Uterus (tissue), 4 donors: Measurements from ENCODE around the gene IL25. TPM values are rescaled to one million over a fixed set of nuclear protein-coding genes. Genes with fewer than 3 reads are reported as not detected.
A peak's percentile ranks its signal among the peaks of the same experiment; 100 is the strongest.

Source experiments
- DNase-seq, 2 donors: peaks; one replicate each; pipeline ENCODE4 v3.0.0-alpha.2; 2019 to 2020
- H3K27ac ChIP-seq, 2 donors: fragments of 200-600 bp; sonication (generic); 1 replicate in 1 of 2; 2 replicates in 1 of 2; pipeline ENCODE4 v1.5.1; 2016 to 2018
- H3K27me3 ChIP-seq, 2 donors: fragments of 200-600 bp; sonication (generic); one replicate each; pipeline ENCODE4 v1.5.1; 2018 to 2019; ENCODE audit warnings: control low read depth in 1 of 2
- H3K36me3 ChIP-seq, 2 donors: fragments of 200-600 bp; sonication (generic); one replicate each; pipeline ENCODE4 v1.5.1; 2019; ENCODE audit warnings: control low read depth in 1 of 2
- H3K4me1 ChIP-seq, 2 donors: fragments of 200-600 bp; sonication (generic); one replicate each; pipeline ENCODE4 v1.5.1; 2018 to 2019; ENCODE audit warnings: control low read depth in 1 of 2
- H3K4me3 ChIP-seq, 2 donors: fragments of 200-600 bp; sonication (generic); 1 replicate in 1 of 2; 2 replicates in 1 of 2; pipeline ENCODE4 v1.5.1; 2018 to 2019; ENCODE audit warnings: mild to moderate bottlenecking in 1 of 2
- H3K9me3 ChIP-seq, 2 donors: fragments of 200-600 bp; sonication (generic); one replicate each; pipeline ENCODE4 v1.5.1; 2019; ENCODE audit warnings: control low read depth in 1 of 2
- POLR2A ChIP-seq, 2 donors: fragments of 450-650 bp; IDR thresholded peaks; one replicate each; pipeline ENCODE4 v1.6.1; 2016; ENCODE audit warnings: antibody characterized with exemption in 2 of 2, mild to moderate bottlenecking in 1 of 2, moderate library complexity in 1 of 2
- intact Hi-C: fragments of 100-400 bp; cut with DNase I; formaldehyde crosslinking; loops from one replicate; pipeline ENCODE4 v1.15.1; 2023; ENCODE audit warnings: low total_unique reads
- total RNA-seq, 4 donors: library from RNA; depleted of rRNA in 3 of 4; stranded (reverse); fragments of >200 nt in 3 of 4; gene quantifications; one replicate each; pipeline versions ENCODE4 v1.1.0 to v1.2.4, GENCODE V29; 2014 to 2023
- TF ChIP-seq, protein P1 (sequence below), 4 experiments: fragments of 200-600 bp in 2 of 4; fragments of 450-650 bp in 2 of 4; sonication (generic) in 2 of 4; IDR thresholded peaks; one replicate each; pipeline ENCODE4 v1.5.1; 2016 to 2019; ENCODE audit warnings: antibody characterized with exemption in 4 of 4, mild to moderate bottlenecking in 2 of 4, moderate library complexity in 1 of 4
- donor health status: DM: yes; HTN: yes; CAD: no.

IL25 gene
- total RNA-seq, 4 donors from 2014 or later, result not detected

DNA sequence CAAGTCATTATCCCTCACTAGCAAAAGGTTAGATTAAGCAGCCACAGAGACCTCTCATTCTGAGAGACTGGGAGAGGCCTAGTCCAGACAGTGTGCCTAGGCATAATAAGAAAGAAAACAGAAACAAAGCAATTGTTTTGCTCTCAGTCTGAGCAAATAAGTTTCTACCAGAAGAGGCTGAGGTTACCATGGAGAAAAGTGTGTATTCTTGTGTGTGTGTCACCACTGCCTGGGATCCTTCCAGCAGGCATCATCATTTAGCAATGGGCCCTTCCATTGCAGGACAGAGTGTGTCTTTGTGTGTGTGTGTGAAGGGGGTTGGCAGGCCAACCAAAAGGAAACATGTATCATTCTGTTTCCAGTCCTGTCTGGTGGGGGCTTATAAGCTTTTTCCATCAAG lies 11.3 kb upstream of the IL25 start:
- DNase-seq, result no peak
- intact Hi-C loops, result no loop called here
- Histone ChIP-seq H3K4me3 (no peak overlapping the region), H3K27ac (peak overlapping the region in 1 of 2 donors; percentile 21), H3K4me1 (peaks cover 0 to 7% of the 10 kb centered on the region in 2 donors), H3K9me3 (no peaks in the 10 kb centered on the region), H3K27me3 (no peaks in the 10 kb centered on the region), H3K36me3 (no peaks in the 10 kb centered on the region)
- no peak for TF ChIP-seq POLR2A (IDR thresholded peaks at IDR 0.05)
- TF ChIP-seq, protein P1, sequence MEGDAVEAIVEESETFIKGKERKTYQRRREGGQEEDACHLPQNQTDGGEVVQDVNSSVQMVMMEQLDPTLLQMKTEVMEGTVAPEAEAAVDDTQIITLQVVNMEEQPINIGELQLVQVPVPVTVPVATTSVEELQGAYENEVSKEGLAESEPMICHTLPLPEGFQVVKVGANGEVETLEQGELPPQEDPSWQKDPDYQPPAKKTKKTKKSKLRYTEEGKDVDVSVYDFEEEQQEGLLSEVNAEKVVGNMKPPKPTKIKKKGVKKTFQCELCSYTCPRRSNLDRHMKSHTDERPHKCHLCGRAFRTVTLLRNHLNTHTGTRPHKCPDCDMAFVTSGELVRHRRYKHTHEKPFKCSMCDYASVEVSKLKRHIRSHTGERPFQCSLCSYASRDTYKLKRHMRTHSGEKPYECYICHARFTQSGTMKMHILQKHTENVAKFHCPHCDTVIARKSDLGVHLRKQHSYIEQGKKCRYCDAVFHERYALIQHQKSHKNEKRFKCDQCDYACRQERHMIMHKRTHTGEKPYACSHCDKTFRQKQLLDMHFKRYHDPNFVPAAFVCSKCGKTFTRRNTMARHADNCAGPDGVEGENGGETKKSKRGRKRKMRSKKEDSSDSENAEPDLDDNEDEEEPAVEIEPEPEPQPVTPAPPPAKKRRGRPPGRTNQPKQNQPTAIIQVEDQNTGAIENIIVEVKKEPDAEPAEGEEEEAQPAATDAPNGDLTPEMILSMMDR (IDR thresholded peaks at IDR 0.05), result no peak

DNA sequence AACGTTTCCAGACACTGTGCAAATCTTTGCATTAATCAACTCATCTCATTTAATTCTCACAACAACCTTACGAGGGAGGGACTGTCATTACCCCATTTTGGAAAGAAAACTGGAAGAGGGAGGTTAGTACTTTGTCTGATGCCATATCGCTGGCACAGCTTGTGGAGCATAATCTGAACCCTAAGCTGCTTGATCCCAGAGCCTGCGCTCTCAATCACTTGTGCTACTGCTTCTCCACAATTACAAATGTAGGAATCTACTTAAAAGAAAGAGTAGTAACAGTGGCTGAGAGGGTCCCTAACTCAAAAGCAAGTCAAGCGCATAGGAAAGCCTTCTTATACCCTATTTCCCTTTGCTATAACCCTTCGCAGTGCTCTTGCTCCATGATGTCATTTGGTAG lies 10.8 kb upstream of the IL25 start:
- intact Hi-C loops, result no loop called here
- H3K4me1 ChIP-seq, result peaks cover 0 to 7% of the 10 kb centered on the region in 2 donors
- peak overlapping the region in 1 of 2 donors; percentile 21 for H3K27ac ChIP-seq
- no peaks in the 10 kb centered on the region for H3K27me3 ChIP-seq
- no peak overlapping the region for H3K4me3 ChIP-seq
- TF ChIP-seq POLR2A (IDR thresholded peaks at IDR 0.05), result no peak
- TF ChIP-seq, protein P1 (IDR thresholded peaks at IDR 0.05), result no peak
- H3K36me3 ChIP-seq, result no peaks in the 10 kb centered on the region
- DNase-seq, result no peak
- no peaks in the 10 kb centered on the region for H3K9me3 ChIP-seq

DNA sequence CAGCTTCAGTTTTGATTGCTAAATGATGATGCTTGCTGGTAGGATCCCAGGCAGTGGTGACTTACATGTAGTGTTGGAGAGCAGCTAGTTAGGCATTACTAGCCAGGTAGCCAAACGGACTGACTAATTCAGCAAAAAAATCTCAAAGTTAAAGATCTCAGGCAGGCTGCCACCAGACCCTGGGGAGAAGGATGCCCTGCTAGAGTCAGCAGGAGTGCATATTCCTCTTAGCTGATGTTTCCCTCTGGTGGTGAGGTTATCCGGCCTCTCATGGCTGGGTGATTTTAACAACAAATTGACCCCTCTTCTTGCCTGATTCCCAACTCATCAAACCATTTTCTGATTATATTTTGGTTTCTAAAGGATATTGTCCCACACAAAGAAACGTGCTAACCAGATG lies 10.4 kb upstream of the IL25 start:
- H3K27ac ChIP-seq, result peak overlapping the region in 1 of 2 donors; percentile 21
- no peak overlapping the region for H3K4me3 ChIP-seq
- no peaks in the 10 kb centered on the region for H3K36me3 ChIP-seq
- H3K9me3 ChIP-seq, result no peaks in the 10 kb centered on the region
- DNase-seq, result no peak
- H3K27me3 ChIP-seq, result no peaks in the 10 kb centered on the region
- TF ChIP-seq, protein P1 (IDR thresholded peaks at IDR 0.05), result peak in 1 of 4 experiments; percentile 8
- TF ChIP-seq POLR2A (IDR thresholded peaks at IDR 0.05), result no peak
- peaks cover 0 to 7% of the 10 kb centered on the region in 2 donors for H3K4me1 ChIP-seq
- intact Hi-C loops, result no loop called here

DNA sequence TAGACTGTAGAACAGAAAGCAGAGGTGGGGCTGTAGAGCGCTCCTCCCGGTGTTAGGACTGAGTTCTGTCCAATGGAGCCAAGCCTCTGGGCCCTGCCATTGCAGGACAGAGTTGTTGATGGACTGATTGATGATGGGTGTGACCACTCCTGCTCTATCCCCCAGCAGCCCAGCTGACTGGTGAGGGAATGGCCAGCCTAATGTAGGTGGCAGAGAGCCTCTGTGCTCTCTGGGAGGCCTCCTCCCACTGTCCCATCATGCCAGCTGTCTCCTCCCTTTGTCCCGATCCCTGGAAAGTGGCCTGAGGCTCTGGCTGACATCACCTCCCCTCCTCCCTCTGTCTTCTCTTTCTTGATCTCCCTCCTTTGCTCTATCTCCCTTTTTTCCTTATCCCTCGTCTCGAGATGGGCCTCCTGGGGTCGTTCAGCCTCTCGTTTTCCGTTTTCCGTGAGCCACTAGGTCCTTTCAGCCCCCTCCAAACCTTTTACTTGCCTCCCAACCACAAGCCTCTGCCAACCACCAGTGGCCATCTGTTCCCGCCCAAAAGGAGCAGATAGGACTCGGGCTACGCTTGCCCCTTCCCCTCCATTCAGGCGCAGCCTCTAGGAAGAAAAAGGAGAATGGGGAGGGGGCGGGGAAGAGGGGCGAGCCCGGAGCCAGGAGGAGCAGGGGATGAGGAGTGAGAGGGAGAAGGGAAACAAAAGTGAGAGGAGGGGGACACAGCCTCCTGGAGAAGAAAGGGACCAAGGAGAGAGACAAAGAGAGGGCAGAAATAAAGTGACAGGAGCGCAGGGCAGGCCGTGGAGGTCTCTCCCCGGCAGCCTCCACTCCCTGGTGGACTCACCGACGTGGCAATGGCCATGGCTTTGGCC lies 8.2 kb upstream of the IL25 start:
- TF ChIP-seq POLR2A (IDR thresholded peaks at IDR 0.05), result no peak
- TF ChIP-seq, protein P1 (IDR thresholded peaks at IDR 0.05), result no peak
- no peaks in the 10 kb centered on the region for H3K9me3 ChIP-seq
- peak overlapping the region; percentile 60 to 68 for H3K4me3 ChIP-seq
- intact Hi-C loops, result no loop called here
- DNase-seq, result peak; percentile 52 to 54
- peak overlapping the region; percentile 97 to 98 for H3K27ac ChIP-seq
- H3K27me3 ChIP-seq, result no peaks in the 10 kb centered on the region
- no peaks in the 10 kb centered on the region for H3K36me3 ChIP-seq
- peaks cover 0 to 7% of the 10 kb centered on the region in 2 donors for H3K4me1 ChIP-seq

- TF ChIP-seq, protein P1 (IDR thresholded peaks at IDR 0.05), result no peak
- TF ChIP-seq POLR2A (IDR thresholded peaks at IDR 0.05), result peak in 1 of 2 donors; percentile 26
- Histone ChIP-seq H3K4me1 (peaks cover 0 to 7% of the 10 kb centered on the region in 2 donors), H3K36me3 (no peaks in the 10 kb centered on the region), H3K27me3 (no peaks in the 10 kb centered on the region), H3K9me3 (no peaks in the 10 kb centered on the region), H3K27ac (peak within 1 kb of the TSS; percentile 97 to 98), H3K4me3 (peak within 1 kb of the TSS; percentile 60 to 68)
- DNase-seq, result peak; percentile 49 to 71
- intact Hi-C loops, result no loop called here
Observed at GRCh38 chr14:23365036-23365731, 7.4 kb upstream of the IL25 start, which contains the start of gene EFS. Gene EFS, minus strand, starts transcription at chr14:23365172. Its CDS starts 147 bp downstream, at chr14:23365025.
